Gastrocnemius medialis (tissue), 4 donors: ENCODE results near the gene WHRN.

Experiments
- POLR2A ChIP-seq, 2 donors: fragments of 450-650 bp; IDR thresholded peaks; one replicate each; pipeline ENCODE4 v1.6.1; 2017; ENCODE audit warnings: antibody characterized with exemption in 2 of 2, mild to moderate bottlenecking in 2 of 2, moderate library complexity in 2 of 2
- TF ChIP-seq, protein P1 (sequence below), 5 experiments: fragments of 450-650 bp in 3 of 5; fragments of 200-600 bp in 2 of 5; sonication (generic) in 2 of 5; IDR thresholded peaks in 4 of 5; conservative IDR thresholded peaks in 1 of 5; 1 replicate in 4 of 5; 2 replicates in 1 of 5; pipeline ENCODE4 v1.5.1; 2016 to 2019; ENCODE audit warnings: antibody characterized with exemption in 5 of 5, mild to moderate bottlenecking in 3 of 5, moderate library complexity in 3 of 5

DNA sequence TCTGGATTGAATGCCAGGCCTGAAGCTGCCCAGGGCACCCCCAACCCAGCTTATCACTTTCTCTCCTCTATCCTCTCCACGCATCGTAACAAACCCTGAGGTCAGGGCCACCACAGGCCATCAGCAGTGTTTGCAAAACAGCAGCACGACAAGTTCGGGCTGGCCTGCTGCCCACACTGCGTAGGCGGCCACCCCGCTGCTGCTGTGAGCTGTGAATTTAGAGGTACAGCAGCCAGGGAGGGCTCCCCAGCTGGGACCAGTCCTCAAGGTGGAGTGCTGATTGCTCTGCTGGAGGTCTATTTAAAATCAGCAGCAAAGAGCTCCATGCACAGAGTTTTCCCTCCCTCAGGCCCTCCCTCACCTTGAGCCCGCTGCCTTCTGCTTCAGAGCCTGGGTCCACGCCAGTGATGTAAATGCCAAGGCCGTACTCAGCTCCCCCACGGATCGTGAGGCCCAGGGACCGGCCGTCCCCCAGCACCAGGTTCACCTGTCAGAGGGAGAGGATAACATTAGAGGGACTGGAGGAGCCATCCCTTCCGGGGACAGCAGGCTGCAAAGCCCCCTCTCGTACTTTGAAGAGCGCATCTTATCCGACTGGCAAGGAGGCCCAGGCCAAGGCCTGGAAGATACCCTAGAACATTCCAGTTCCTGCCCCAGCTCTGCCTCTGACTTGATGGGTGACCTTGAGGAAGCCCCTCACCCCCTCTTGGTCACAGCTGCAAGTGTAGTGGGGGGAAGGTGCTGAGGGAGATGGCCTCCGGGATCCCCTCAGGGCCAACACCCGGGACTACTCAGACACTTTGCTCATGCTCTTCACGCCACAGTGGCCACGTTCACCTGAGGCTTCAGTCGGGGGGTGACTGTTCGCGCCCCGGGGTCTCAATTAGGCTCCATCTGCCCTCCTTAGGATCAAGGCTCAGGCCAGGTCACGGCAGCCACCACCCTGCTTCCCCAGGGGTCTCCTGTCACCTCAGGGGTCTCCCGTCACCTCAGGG is 39.1 kb downstream of the WHRN start:
- TF ChIP-seq, protein P1, sequence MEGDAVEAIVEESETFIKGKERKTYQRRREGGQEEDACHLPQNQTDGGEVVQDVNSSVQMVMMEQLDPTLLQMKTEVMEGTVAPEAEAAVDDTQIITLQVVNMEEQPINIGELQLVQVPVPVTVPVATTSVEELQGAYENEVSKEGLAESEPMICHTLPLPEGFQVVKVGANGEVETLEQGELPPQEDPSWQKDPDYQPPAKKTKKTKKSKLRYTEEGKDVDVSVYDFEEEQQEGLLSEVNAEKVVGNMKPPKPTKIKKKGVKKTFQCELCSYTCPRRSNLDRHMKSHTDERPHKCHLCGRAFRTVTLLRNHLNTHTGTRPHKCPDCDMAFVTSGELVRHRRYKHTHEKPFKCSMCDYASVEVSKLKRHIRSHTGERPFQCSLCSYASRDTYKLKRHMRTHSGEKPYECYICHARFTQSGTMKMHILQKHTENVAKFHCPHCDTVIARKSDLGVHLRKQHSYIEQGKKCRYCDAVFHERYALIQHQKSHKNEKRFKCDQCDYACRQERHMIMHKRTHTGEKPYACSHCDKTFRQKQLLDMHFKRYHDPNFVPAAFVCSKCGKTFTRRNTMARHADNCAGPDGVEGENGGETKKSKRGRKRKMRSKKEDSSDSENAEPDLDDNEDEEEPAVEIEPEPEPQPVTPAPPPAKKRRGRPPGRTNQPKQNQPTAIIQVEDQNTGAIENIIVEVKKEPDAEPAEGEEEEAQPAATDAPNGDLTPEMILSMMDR (IDR thresholded peaks at IDR 0.05 in 4 of 5, conservative IDR thresholded peaks at IDR 0.05 in 1 of 5): no peak
- TF ChIP-seq POLR2A (IDR thresholded peaks at IDR 0.05): no peak
